Activated CD4-positive, CD25-positive, alpha-beta regulatory T cell (primary cell): ENCODE measurements around the gene FNDC3A.

ENCODE experiments used
- DNase-seq, 4 experiments: peaks; one replicate each; lab custom pipeline; 2025; lab: John Stamatoyannopoulos, UW

FNDC3A gene

GRCh38 chr13:48975856-48976575, at the start of gene FNDC3A:
Gene FNDC3A (plus strand): TSS chr13:48975912. CDS start chr13:49006191, 30,279 bp downstream.
- DNase-seq = peak; percentile 69 to 81 (median 76)

- no peak for DNase-seq
These were observed 46.8 kb upstream of the FNDC3A start for GRCh38 chr13:48928757-48929430.

- DNase-seq = no peak
These were observed 44.8 kb upstream of the FNDC3A start for GRCh38 chr13:48930918-48931317.

- no peak for DNase-seq
These were observed 37.3 kb upstream of the FNDC3A start for GRCh38 chr13:48938308-48938943.

GRCh38 chr13:48939728-48940127, 36.0 kb upstream of the FNDC3A start:
- DNase-seq = peak in 1 of 4 experiments; percentile 2

GRCh38 chr13:48942131-48942530, 33.6 kb upstream of the FNDC3A start:
- DNase-seq = no peak

- DNase-seq = no peak
These were observed 31.5 kb upstream of the FNDC3A start for GRCh38 chr13:48944221-48944620.

- DNase-seq = no peak
These were observed 30.1 kb upstream of the FNDC3A start for GRCh38 chr13:48945626-48946025.

- no peak for DNase-seq
These were observed 29.5 kb upstream of the FNDC3A start for GRCh38 chr13:48946163-48946562.

GRCh38 chr13:48949566-48950500, 25.9 kb upstream of the FNDC3A start:
- DNase-seq = no peak

GRCh38 chr13:48950501-48950875, 25.2 kb upstream of the FNDC3A start:
- DNase-seq = no peak

GRCh38 chr13:48954081-48954480, 21.6 kb upstream of the FNDC3A start:
- DNase-seq = no peak

- DNase-seq = no peak
These were observed 20.2 kb upstream of the FNDC3A start for GRCh38 chr13:48955536-48955935.

GRCh38 chr13:48961379-48961778, 14.3 kb upstream of the FNDC3A start:
- no peak for DNase-seq

GRCh38 chr13:48962281-48962680, 13.4 kb upstream of the FNDC3A start:
- no peak for DNase-seq

GRCh38 chr13:48965736-48966135, 10.0 kb upstream of the FNDC3A start:
- no peak for DNase-seq

- DNase-seq = no peak
These were observed 6.0 kb upstream of the FNDC3A start for GRCh38 chr13:48969685-48970084.

- DNase-seq = no peak
These were observed 1.8 kb upstream of the FNDC3A start for GRCh38 chr13:48973845-48974431.

- peak in 1 of 4 experiments; percentile 57 for DNase-seq
These were observed 434 bp upstream of the FNDC3A start for GRCh38 chr13:48975101-48975855.

GRCh38 chr13:48976576-48977285, 1.0 kb downstream of the FNDC3A start:
- peak in 1 of 4 experiments; percentile 55 for DNase-seq
